ENCODE measurements around the gene BMPR2. TPM values are rescaled to one million over a fixed set of nuclear protein-coding genes. Genes with fewer than 3 reads are reported as not detected.

Gene BMPR2
- total RNA-seq, 1 experiment from 2014 or later, result 12.8 TPM

DNA sequence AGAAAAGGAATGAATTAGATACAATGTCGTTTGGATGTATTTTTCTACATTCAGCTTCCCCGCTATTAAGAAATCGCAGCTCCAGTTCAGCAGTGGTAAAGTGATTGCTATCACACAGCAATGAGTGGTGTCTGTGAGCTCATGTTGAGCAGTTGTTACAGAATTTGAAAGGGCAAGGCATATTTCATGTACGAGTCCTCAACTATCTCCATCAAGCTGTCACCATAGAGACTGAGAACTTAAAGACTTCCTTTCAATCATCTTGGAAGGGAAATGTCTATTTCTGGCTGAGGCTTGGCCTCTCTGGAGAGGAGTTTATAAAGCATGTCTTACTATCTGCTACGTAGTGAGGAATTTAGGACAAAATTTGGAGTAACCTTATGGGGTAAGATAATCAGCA lies 234.3 kb downstream of the BMPR2 start:
- DNase-seq (ENCODE audit: low read depth, low spot score) (no peak), ATAC-seq (no peak)
- intact Hi-C loops (cut with micrococcal nuclease), result no loop called here
- BruUV-seq (replicated peaks), result no TSS peak
- no peak for TF ChIP-seq SP1 (IDR thresholded peaks at IDR 0.05; ENCODE audit: low read depth)
- TF ChIP-seq POLR2A (IDR thresholded peaks at IDR 0.05; ENCODE audit: borderline replicate concordance, extremely low read depth, insufficient read depth, insufficient read length), result no peak
- TF ChIP-seq ZFX (IDR thresholded peaks at IDR 0.05), result no peak
- TF ChIP-seq RAD21 (IDR thresholded peaks at IDR 0.05; ENCODE audit: low read depth), result no peak
- no peak for TF ChIP-seq EGR1 (IDR thresholded peaks at IDR 0.05; ENCODE audit: low read depth)
- TF ChIP-seq SIN3A (IDR thresholded peaks at IDR 0.05; ENCODE audit: low read depth), result no peak
- no peak for TF ChIP-seq EZH2phosphoT487 (IDR thresholded peaks at IDR 0.05; ENCODE audit: borderline replicate concordance)
- no peak for TF ChIP-seq CBX3 (IDR thresholded peaks at IDR 0.05; ENCODE audit: low read depth)
- Histone ChIP-seq H3K27me3 (ENCODE audit: insufficient read depth, low read length) (no peaks in the 10 kb centered on the region), H3K79me2 (ENCODE audit: insufficient read depth, low read length) (no peaks in the 10 kb centered on the region), H2AFZ (ENCODE audit: low read depth, low read length, poor library complexity, severe bottlenecking) (no peak overlapping the region), H3K27ac (ENCODE audit: low read depth, low read length) (no peak overlapping the region), H3K9ac (ENCODE audit: low read length) (no peak overlapping the region), H3K4me2 (ENCODE audit: low read length) (no peak overlapping the region), H3K9me2 (ENCODE audit: insufficient read depth) (no peaks in the 10 kb centered on the region), H3K36me3 (ENCODE audit: control insufficient read depth in 1 of 2, insufficient read depth in 2 of 2, low read length in 2 of 2) (no peaks in the 10 kb centered on the region), H4K20me1 (ENCODE audit: insufficient read depth) (no peaks in the 10 kb centered on the region), H3K4me1 (ENCODE audit: control insufficient read depth in 1 of 2, insufficient read depth in 2 of 2, low read length in 2 of 2) (no peaks in the 10 kb centered on the region), H3K4me3 (replicated peaks in 1 of 2; ENCODE audit: low read depth in 1 of 2, low read length in 2 of 2) (no peak overlapping the region), H3K9me3 (ENCODE audit: control insufficient read depth in 1 of 2, insufficient read depth in 1 of 2, low read depth in 1 of 2, low read length in 2 of 2) (no peaks in the 10 kb centered on the region)
- POLR2A ChIA-PET, result no interaction called here
- RAD21 ChIA-PET (ENCODE audit: low non-redundant PET in 1 of 2, low total read pairs in 2 of 2, uncharacterized antibody in 2 of 2, unreplicated experiment in 2 of 2), result no interaction called here
- CTCF ChIA-PET, result no interaction called here

DNA sequence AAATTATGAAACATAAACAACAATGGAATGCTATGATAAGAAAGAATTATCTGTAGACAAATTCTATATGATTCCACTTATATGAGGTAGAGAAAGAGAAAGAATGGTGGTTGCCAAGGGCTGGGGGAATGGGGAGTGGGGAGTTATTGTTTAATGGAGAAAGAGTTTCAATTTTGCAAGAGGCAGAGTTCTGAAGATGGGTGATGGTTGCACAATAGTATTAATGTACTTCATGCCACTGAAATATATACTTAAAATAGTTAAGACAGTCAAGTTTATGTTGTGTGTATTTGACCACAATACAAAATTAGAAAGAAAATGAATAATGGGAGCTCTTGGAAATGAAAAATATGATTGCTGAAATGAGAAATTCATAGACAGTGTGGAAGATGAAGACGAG lies 236.0 kb downstream of the BMPR2 start:
- Histone ChIP-seq H3K9me3 (ENCODE audit: control insufficient read depth in 1 of 2, insufficient read depth in 1 of 2, low read depth in 1 of 2, low read length in 2 of 2) (no peaks in the 10 kb centered on the region), H2AFZ (ENCODE audit: low read depth, low read length, poor library complexity, severe bottlenecking) (no peak overlapping the region), H3K9me2 (ENCODE audit: insufficient read depth) (no peaks in the 10 kb centered on the region), H3K4me1 (ENCODE audit: control insufficient read depth in 1 of 2, insufficient read depth in 2 of 2, low read length in 2 of 2) (no peaks in the 10 kb centered on the region), H3K4me3 (replicated peaks in 1 of 2; ENCODE audit: low read depth in 1 of 2, low read length in 2 of 2) (no peak overlapping the region), H3K36me3 (ENCODE audit: control insufficient read depth in 1 of 2, insufficient read depth in 2 of 2, low read length in 2 of 2) (no peaks in the 10 kb centered on the region), H3K27ac (ENCODE audit: low read depth, low read length) (no peak overlapping the region), H3K79me2 (ENCODE audit: insufficient read depth, low read length) (no peaks in the 10 kb centered on the region), H4K20me1 (ENCODE audit: insufficient read depth) (no peaks in the 10 kb centered on the region), H3K27me3 (ENCODE audit: insufficient read depth, low read length) (no peaks in the 10 kb centered on the region), H3K4me2 (ENCODE audit: low read length) (no peak overlapping the region), H3K9ac (ENCODE audit: low read length) (no peak overlapping the region)
- BruUV-seq (replicated peaks), result no TSS peak
- intact Hi-C loops (cut with micrococcal nuclease), result no loop called here
- TF ChIP-seq CEBPB (IDR thresholded peaks at IDR 0.05; ENCODE audit: low read depth), result no peak
- no peak for TF ChIP-seq RAD21 (IDR thresholded peaks at IDR 0.05; ENCODE audit: low read depth)
- no peak for TF ChIP-seq TCF7L2 (IDR thresholded peaks at IDR 0.05; ENCODE audit: borderline replicate concordance, extremely low read depth, insufficient read depth, insufficient read length)
- no peak for TF ChIP-seq ZFX (IDR thresholded peaks at IDR 0.05)
- no peak for TF ChIP-seq EZH2phosphoT487 (IDR thresholded peaks at IDR 0.05; ENCODE audit: borderline replicate concordance)
- DNase-seq (ENCODE audit: low read depth, low spot score), result no peak
- no peak for ATAC-seq
- RAD21 ChIA-PET (ENCODE audit: low non-redundant PET in 1 of 2, low total read pairs in 2 of 2, uncharacterized antibody in 2 of 2, unreplicated experiment in 2 of 2), result no interaction called here
- POLR2A ChIA-PET, result no interaction called here
- CTCF ChIA-PET, result no interaction called here

Measured in HCT116 (cell line).